Testis (tissue), 3 donors: ENCODE results near the gene ARHGAP35. TPM values are rescaled to one million over a fixed set of nuclear protein-coding genes. Genes with fewer than 3 reads are reported as not detected.

Experiments
- DNase-seq: peaks from one replicate; pipeline ENCODE4 v3.0.0-alpha.2; 2019
- H3K27ac ChIP-seq, 2 donors: fragments of 200-600 bp; sonication (generic); one replicate each; pipeline ENCODE4 v1.5.1; 2019
- H3K27me3 ChIP-seq: fragments of 200-600 bp; sonication (generic); one replicate; pipeline ENCODE4 v1.5.1; 2019
- H3K36me3 ChIP-seq: fragments of 200-600 bp; sonication (generic); one replicate; pipeline ENCODE4 v1.5.1; 2017; ENCODE audit warnings: low read depth; ENCODE audit errors: missing control alignments
- H3K4me1 ChIP-seq: fragments of 200-600 bp; sonication (generic); one replicate; pipeline ENCODE4 v1.5.1; 2019
- H3K4me3 ChIP-seq, 2 donors: fragments of 200-600 bp; sonication (generic); one replicate each; pipeline ENCODE4 v1.5.1; 2017 to 2019
- H3K9me3 ChIP-seq: fragments of 200-600 bp; sonication (generic); one replicate; pipeline ENCODE4 v1.5.1; 2017
- POLR2A ChIP-seq: fragments of 450-650 bp; IDR thresholded peaks from one replicate; pipeline ENCODE4 v1.6.1; 2017; ENCODE audit warnings: antibody characterized with exemption, mild to moderate bottlenecking, moderate library complexity
- WGBS, 2 donors: methylation state at CpG; one replicate each; pipeline ENCODE4 v1.1.5; 2018; 5-methylcytosine and 5-hydroxymethylcytosine counted together
- intact Hi-C: fragments of 100-400 bp; cut with DNase I; formaldehyde crosslinking; loops from one replicate; pipeline ENCODE4 v1.15.1; 2023; ENCODE audit warnings: low total_unique reads
- polyA plus RNA-seq: library from polyadenylated mRNA; stranded (reverse); fragments of 350-450 nt; fragmentation: Illumina TruSeq; extraction: RNeasy Lipid Tissue Mini Kit (QIAGEN cat#74804); gene quantifications from one replicate; pipeline ENCODE4 v1.2.3, GENCODE V29; 2014; ENCODE audit warnings: low read depth, low replicate concordance; ENCODE audit not compliant: insufficient read depth
- total RNA-seq, 2 donors: library from RNA; depleted of rRNA; stranded (reverse); fragments of >200 nt; gene quantifications; one replicate each; pipeline ENCODE4 v1.2.3, GENCODE V29; 2016
- TF ChIP-seq, protein P1 (sequence below), 3 experiments: fragments of 450-650 bp in 2 of 3; fragments of 200-600 bp in 1 of 3; sonication (generic) in 1 of 3; IDR thresholded peaks; one replicate each; pipeline ENCODE4 v1.5.1; 2016 to 2019; ENCODE audit warnings: antibody characterized with exemption in 3 of 3, mild to moderate bottlenecking in 2 of 3, moderate library complexity in 1 of 3

ARHGAP35 gene
- total and polyA plus RNA-seq, 3 donors from 2014 or later: 71.9 to 155 (median 112) TPM

- Histone ChIP-seq H3K27me3 (no peaks in the 10 kb centered on the region), H3K9me3 (no peaks in the 10 kb centered on the region), H3K36me3 (no peaks in the 10 kb centered on the region), H3K4me1 (no peaks in the 10 kb centered on the region), H3K4me3 (no peak overlapping the region), H3K27ac (no peak overlapping the region)
- WGBS, 2 donors: 84 to 86% methylated on average over 11 of the region's 11 CpGs
- intact Hi-C loops: loop anchor here (5.0 kb wide), 1 partner anchor 85 kb away; no protein-coding TSS in a partner anchor
- TF ChIP-seq, protein P1, sequence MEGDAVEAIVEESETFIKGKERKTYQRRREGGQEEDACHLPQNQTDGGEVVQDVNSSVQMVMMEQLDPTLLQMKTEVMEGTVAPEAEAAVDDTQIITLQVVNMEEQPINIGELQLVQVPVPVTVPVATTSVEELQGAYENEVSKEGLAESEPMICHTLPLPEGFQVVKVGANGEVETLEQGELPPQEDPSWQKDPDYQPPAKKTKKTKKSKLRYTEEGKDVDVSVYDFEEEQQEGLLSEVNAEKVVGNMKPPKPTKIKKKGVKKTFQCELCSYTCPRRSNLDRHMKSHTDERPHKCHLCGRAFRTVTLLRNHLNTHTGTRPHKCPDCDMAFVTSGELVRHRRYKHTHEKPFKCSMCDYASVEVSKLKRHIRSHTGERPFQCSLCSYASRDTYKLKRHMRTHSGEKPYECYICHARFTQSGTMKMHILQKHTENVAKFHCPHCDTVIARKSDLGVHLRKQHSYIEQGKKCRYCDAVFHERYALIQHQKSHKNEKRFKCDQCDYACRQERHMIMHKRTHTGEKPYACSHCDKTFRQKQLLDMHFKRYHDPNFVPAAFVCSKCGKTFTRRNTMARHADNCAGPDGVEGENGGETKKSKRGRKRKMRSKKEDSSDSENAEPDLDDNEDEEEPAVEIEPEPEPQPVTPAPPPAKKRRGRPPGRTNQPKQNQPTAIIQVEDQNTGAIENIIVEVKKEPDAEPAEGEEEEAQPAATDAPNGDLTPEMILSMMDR (IDR thresholded peaks at IDR 0.05): no peak
- TF ChIP-seq POLR2A: no peak
- DNase-seq: no peak
Observed at GRCh38 chr19:46842791-46843190, 18.0 kb upstream of the ARHGAP35 start.

GRCh38 chr19:46844067-46844489 lies 16.7 kb upstream of the ARHGAP35 start:
- 80 to 82% methylated on average over 9 of the region's 9 CpGs for WGBS, 2 donors
- intact Hi-C loops: loop anchor here (5.0 kb wide), 1 partner anchor 87 kb away; no protein-coding TSS in a partner anchor
- Histone ChIP-seq H3K36me3 (no peaks in the 10 kb centered on the region), H3K4me3 (no peak overlapping the region), H3K9me3 (no peaks in the 10 kb centered on the region), H3K27me3 (no peaks in the 10 kb centered on the region), H3K27ac (no peak overlapping the region), H3K4me1 (peaks cover under 1% of the 10 kb centered on the region)
- TF ChIP-seq POLR2A: no peak
- TF ChIP-seq, protein P1 (IDR thresholded peaks at IDR 0.05): no peak
- no peak for DNase-seq

DNA sequence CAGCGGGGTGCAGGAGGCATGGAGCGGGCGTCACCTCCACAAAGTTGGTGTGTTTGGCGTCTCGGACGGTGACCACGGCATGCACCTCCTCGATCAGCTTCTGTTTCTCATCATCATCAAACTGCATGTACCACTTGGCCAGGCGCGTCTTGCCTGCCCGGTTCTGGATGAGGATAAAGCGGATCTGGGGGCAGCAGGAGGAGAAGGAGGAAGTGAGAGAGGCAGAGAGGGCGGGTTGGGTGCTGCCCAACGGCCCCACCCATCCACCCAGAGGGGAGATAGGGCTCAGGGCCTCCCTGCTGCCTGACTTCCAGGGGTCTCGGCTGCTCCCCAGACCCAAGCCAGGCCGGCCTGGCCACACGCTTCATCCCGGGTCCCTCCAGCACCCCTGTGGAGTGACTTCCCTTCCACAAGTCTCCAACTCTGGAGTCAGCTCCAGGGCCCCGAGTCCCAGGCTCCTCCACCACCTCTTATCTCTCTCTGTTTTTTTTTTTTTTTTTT lies 14.8 kb upstream of the ARHGAP35 start:
- Histone ChIP-seq H3K36me3 (no peaks in the 10 kb centered on the region), H3K27ac (no peak overlapping the region), H3K9me3 (no peaks in the 10 kb centered on the region), H3K4me1 (peaks cover 11% of the 10 kb centered on the region), H3K4me3 (no peak overlapping the region), H3K27me3 (no peaks in the 10 kb centered on the region)
- DNase-seq: no peak
- TF ChIP-seq, protein P1 (IDR thresholded peaks at IDR 0.05): no peak
- no peak for TF ChIP-seq POLR2A
- intact Hi-C loops: no loop called here
- WGBS, 2 donors: 86 to 87% methylated on average over 19 of the region's 19 CpGs

GRCh38 chr19:46847528-46847927 lies 13.3 kb upstream of the ARHGAP35 start:
- Histone ChIP-seq H3K27ac (no peak overlapping the region), H3K4me1 (peaks cover 11% of the 10 kb centered on the region), H3K4me3 (no peak overlapping the region), H3K27me3 (no peaks in the 10 kb centered on the region), H3K36me3 (no peaks in the 10 kb centered on the region), H3K9me3 (no peaks in the 10 kb centered on the region)
- DNase-seq: no peak
- TF ChIP-seq, protein P1 (IDR thresholded peaks at IDR 0.05): no peak
- TF ChIP-seq POLR2A: no peak
- intact Hi-C loops: no loop called here
- WGBS, 2 donors: 88 to 92% methylated on average over 11 of the region's 11 CpGs

- Histone ChIP-seq H3K36me3 (no peaks in the 10 kb centered on the region), H3K9me3 (no peaks in the 10 kb centered on the region), H3K27ac (no peak overlapping the region), H3K4me1 (peaks cover 11% of the 10 kb centered on the region), H3K27me3 (no peaks in the 10 kb centered on the region), H3K4me3 (no peak overlapping the region)
- intact Hi-C loops: no loop called here
- no peak for DNase-seq
- WGBS, 2 donors: 81 to 92% methylated on average over 2 of the region's 2 CpGs
- TF ChIP-seq, protein P1 (IDR thresholded peaks at IDR 0.05): no peak
- TF ChIP-seq POLR2A: no peak
Observed at GRCh38 chr19:46848389-46848788, 12.4 kb upstream of the ARHGAP35 start.
